ENCODE results near the gene BPI. TPM values are rescaled to one million over a fixed set of nuclear protein-coding genes. Genes with fewer than 3 reads are reported as not detected.

Gene BPI
- total RNA-seq, 4 donors from 2014 or later, result 0.22 to 0.40 TPM; not detected in 2

- no peaks in the 10 kb centered on the region for H3K4me1 ChIP-seq
- intact Hi-C loops (cut with DNase I), result no loop called here
- no peak overlapping the region for H3K4me3 ChIP-seq (replicated peaks in 1 of 3)
- H3K36me3 ChIP-seq, result no peaks in the 10 kb centered on the region
- DNase-seq, result no peak
- no peaks in the 10 kb centered on the region for H3K27me3 ChIP-seq
- H3K27ac ChIP-seq, result no peak overlapping the region
- H3K9me3 ChIP-seq, result no peaks in the 10 kb centered on the region
- TF ChIP-seq POLR2A (IDR thresholded peaks at IDR 0.05) (no peak), CTCF (IDR thresholded peaks at IDR 0.05) (no peak)
Measured at GRCh38 chr20:38331245-38331644, 27.3 kb downstream of the BPI start.

GRCh38 chr20:38331814-38332213 is 27.9 kb downstream of the BPI start:
- Histone ChIP-seq H3K27ac (no peak overlapping the region), H3K9me3 (no peaks in the 10 kb centered on the region), H3K27me3 (no peaks in the 10 kb centered on the region), H3K4me3 (replicated peaks in 1 of 3) (no peak overlapping the region), H3K4me1 (no peaks in the 10 kb centered on the region), H3K36me3 (no peaks in the 10 kb centered on the region)
- WGBS, 2 donors, result 78 to 81% methylated on average over 8 of the region's 8 CpGs
- no peak for TF ChIP-seq CTCF (IDR thresholded peaks at IDR 0.05)
- no peak for TF ChIP-seq POLR2A (IDR thresholded peaks at IDR 0.05)
- intact Hi-C loops (cut with DNase I), result no loop called here
- DNase-seq, result no peak

GRCh38 chr20:38334016-38334415 is 30.1 kb downstream of the BPI start:
- WGBS, 2 donors, result 83 to 86% methylated on average over 8 of the region's 8 CpGs
- no peaks in the 10 kb centered on the region for H3K27me3 ChIP-seq
- TF ChIP-seq CTCF (IDR thresholded peaks at IDR 0.05) (no peak), POLR2A (IDR thresholded peaks at IDR 0.05) (no peak)

GRCh38 chr20:38336726-38337125 is 32.8 kb downstream of the BPI start:
- H3K4me3 ChIP-seq (replicated peaks in 1 of 3), result no peak overlapping the region
- no peaks in the 10 kb centered on the region for H3K4me1 ChIP-seq
- DNase-seq, result no peak
- no peaks in the 10 kb centered on the region for H3K9me3 ChIP-seq
- H3K36me3 ChIP-seq, result no peaks in the 10 kb centered on the region
- intact Hi-C loops (cut with DNase I), result no loop called here
- 53 to 54% methylated on average over 7 of the region's 7 CpGs for WGBS, 2 donors
- TF ChIP-seq CTCF (IDR thresholded peaks at IDR 0.05) (no peak), POLR2A (IDR thresholded peaks at IDR 0.05) (no peak)
- H3K27ac ChIP-seq, result no peak overlapping the region
- H3K27me3 ChIP-seq, result no peaks in the 10 kb centered on the region

More at GRCh38 chr20:38334016-38334415, 30.1 kb downstream of the BPI start:
- Histone ChIP-seq H3K4me3 (replicated peaks in 1 of 3) (no peak overlapping the region), H3K27ac (no peak overlapping the region), H3K9me3 (no peaks in the 10 kb centered on the region), H3K4me1 (no peaks in the 10 kb centered on the region), H3K36me3 (no peaks in the 10 kb centered on the region)
- no peak for DNase-seq
- intact Hi-C loops (cut with DNase I), result no loop called here

- intact Hi-C loops (cut with DNase I), result no loop called here
- H3K27ac ChIP-seq, result no peak overlapping the region
- H3K27me3 ChIP-seq, result no peaks in the 10 kb centered on the region
- no peaks in the 10 kb centered on the region for H3K36me3 ChIP-seq
- TF ChIP-seq POLR2A (IDR thresholded peaks at IDR 0.05) (no peak), CTCF (IDR thresholded peaks at IDR 0.05) (peak in 1 of 6 experiments; percentile 16)
- DNase-seq, result peak in 1 of 2 donors; percentile 8
- H3K9me3 ChIP-seq, result no peaks in the 10 kb centered on the region
- H3K4me3 ChIP-seq (replicated peaks in 1 of 3), result no peak overlapping the region
- 42 to 43% methylated on average over 6 of the region's 6 CpGs for WGBS, 2 donors
- H3K4me1 ChIP-seq, result no peaks in the 10 kb centered on the region
Measured at GRCh38 chr20:38337561-38338140, 33.7 kb downstream of the BPI start.
